Cardiac muscle cell (in vitro differentiated cells and primary cell): Measurements from ENCODE around the gene C5orf63. TPM values are rescaled to one million over a fixed set of nuclear protein-coding genes. Genes with fewer than 3 reads are reported as not detected.

Experiments used
- DNase-seq, 2 donors: peaks; one replicate each; pipeline versions ENCODE4 v3.0.0 to v3.0.0-alpha.2; 2010 to 2017; ENCODE audit warnings: low read depth in 1 of 2, low spot score in 1 of 2
- H3K27ac ChIP-seq: fragments of 200-600 bp; sonication (generic); 2 replicates; pipeline ENCODE4 v1.5.1; 2016
- H3K27me3 ChIP-seq: fragments of 200-600 bp; sonication (generic); 2 replicates; pipeline ENCODE4 v1.6.0; 2016; ENCODE audit warnings: control low read depth
- H3K36me3 ChIP-seq: fragments of 200-600 bp; sonication (generic); 2 replicates; pipeline ENCODE4 v1.5.1; 2016; ENCODE audit warnings: control low read depth
- H3K4me1 ChIP-seq: fragments of 200-600 bp; sonication (generic); 2 replicates; pipeline ENCODE4 v1.8.1; 2017; ENCODE audit warnings: low read depth, mild to moderate bottlenecking, mixed run types
- H3K4me3 ChIP-seq: fragments of 200-600 bp; sonication (generic); 2 replicates; pipeline ENCODE4 v1.5.1; 2016; ENCODE audit warnings: mild to moderate bottlenecking
- H3K9me3 ChIP-seq: fragments of 200-600 bp; sonication (generic); 2 replicates; pipeline ENCODE4 v1.5.1; 2017; ENCODE audit warnings: low read depth, mild to moderate bottlenecking, control low read depth
- polyA plus RNA-seq: library from polyadenylated mRNA; unstranded; fragments of >200 nt; fragmentation: Nextera tagmentation; extraction: Ambion mirVana; gene quantifications from 2 replicates; pipeline ENCODE4 v1.2.1, GENCODE V29; 2016
- total RNA-seq: library from RNA; depleted of rRNA; stranded (reverse); fragments of >200 nt; gene quantifications from 2 replicates; pipeline ENCODE4 v1.2.3, GENCODE V29; 2016
- TF ChIP-seq, protein P1 (sequence below): IDR thresholded peaks from 2 replicates; pipeline ENCODE4 v1.5.1; 2012; ENCODE audit warnings: low read depth, mild to moderate bottlenecking, low read length

Gene C5orf63
- total and polyA plus RNA-seq, 2 experiments from 2014 or later = 0.06 to 1.6 TPM

DNA sequence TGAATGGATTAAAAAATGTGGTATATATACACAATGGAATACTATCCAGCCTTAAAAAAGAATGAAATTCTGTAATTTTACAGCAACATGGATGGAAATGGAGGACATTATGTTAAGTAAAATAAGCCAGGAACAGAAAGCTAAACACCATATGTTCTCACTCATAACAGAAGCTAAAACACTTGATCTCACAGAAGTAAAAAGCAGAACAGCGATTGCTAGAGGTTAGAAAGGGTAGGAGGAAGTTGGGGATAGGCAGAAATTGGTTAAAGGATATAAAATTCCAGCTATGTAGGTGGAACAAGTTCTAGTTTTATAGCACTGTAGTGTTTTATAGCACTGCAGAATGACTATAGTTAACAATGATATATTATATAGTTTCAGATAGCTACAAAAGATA lies 58.7 kb downstream of the C5orf63 start:
- DNase-seq = no peak
- Histone ChIP-seq H3K27me3 (no peaks in the 10 kb centered on the region), H3K36me3 (no peaks in the 10 kb centered on the region), H3K4me1 (peaks cover 6% of the 10 kb centered on the region), H3K27ac (no peak overlapping the region), H3K4me3 (no peak overlapping the region), H3K9me3 (no peaks in the 10 kb centered on the region)
- TF ChIP-seq, protein P1, sequence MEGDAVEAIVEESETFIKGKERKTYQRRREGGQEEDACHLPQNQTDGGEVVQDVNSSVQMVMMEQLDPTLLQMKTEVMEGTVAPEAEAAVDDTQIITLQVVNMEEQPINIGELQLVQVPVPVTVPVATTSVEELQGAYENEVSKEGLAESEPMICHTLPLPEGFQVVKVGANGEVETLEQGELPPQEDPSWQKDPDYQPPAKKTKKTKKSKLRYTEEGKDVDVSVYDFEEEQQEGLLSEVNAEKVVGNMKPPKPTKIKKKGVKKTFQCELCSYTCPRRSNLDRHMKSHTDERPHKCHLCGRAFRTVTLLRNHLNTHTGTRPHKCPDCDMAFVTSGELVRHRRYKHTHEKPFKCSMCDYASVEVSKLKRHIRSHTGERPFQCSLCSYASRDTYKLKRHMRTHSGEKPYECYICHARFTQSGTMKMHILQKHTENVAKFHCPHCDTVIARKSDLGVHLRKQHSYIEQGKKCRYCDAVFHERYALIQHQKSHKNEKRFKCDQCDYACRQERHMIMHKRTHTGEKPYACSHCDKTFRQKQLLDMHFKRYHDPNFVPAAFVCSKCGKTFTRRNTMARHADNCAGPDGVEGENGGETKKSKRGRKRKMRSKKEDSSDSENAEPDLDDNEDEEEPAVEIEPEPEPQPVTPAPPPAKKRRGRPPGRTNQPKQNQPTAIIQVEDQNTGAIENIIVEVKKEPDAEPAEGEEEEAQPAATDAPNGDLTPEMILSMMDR = no peak

DNA sequence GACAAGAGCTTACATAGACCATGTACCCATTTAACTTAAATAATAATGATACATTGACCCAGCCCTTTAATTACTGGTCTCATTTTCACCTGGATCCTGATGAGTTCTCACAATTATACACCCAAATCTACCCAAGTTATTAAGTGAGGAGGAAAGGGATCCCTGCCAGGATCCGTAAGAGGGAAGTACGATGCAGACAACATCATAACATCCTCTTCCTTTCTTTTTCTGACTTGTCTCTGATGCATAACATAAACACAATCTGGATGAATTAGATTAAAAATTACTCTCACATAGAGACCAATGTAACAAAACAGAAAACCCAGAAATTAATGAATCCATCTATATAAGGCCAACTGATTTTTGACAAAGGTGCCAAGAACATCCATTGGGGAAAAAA lies 59.9 kb downstream of the C5orf63 start:
- peaks cover 6% of the 10 kb centered on the region for H3K4me1 ChIP-seq
- H3K27ac ChIP-seq = no peak overlapping the region
- DNase-seq = no peak
- H3K4me3 ChIP-seq = no peak overlapping the region
- no peaks in the 10 kb centered on the region for H3K27me3 ChIP-seq
- H3K36me3 ChIP-seq = no peaks in the 10 kb centered on the region
- H3K9me3 ChIP-seq = no peaks in the 10 kb centered on the region
- TF ChIP-seq, protein P1 = no peak

DNA sequence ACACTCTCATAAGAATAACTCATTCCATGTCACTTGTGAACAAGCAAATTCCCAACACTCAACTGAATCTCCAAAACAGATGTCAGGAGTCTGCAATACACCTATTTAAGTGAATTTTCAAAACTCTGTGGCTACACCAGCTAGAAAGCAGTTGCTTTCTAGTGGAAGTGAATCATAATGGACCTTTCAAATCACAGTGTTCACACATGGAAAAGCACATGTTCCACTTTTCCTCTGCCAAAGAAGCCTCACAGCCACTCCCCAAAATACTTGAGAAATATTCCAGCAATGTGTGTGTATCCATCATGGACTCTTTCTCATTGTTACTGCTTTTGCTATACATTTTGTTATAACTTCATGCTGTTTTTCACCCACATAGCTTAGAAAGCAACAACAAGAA lies 60.4 kb downstream of the C5orf63 start:
- peak in 1 of 2 donors; percentile 71 for DNase-seq
- Histone ChIP-seq H3K4me3 (no peak overlapping the region), H3K36me3 (no peaks in the 10 kb centered on the region), H3K4me1 (peaks cover 6% of the 10 kb centered on the region), H3K27me3 (no peaks in the 10 kb centered on the region), H3K27ac (no peak overlapping the region), H3K9me3 (no peaks in the 10 kb centered on the region)
- TF ChIP-seq, protein P1 = no peak

DNA sequence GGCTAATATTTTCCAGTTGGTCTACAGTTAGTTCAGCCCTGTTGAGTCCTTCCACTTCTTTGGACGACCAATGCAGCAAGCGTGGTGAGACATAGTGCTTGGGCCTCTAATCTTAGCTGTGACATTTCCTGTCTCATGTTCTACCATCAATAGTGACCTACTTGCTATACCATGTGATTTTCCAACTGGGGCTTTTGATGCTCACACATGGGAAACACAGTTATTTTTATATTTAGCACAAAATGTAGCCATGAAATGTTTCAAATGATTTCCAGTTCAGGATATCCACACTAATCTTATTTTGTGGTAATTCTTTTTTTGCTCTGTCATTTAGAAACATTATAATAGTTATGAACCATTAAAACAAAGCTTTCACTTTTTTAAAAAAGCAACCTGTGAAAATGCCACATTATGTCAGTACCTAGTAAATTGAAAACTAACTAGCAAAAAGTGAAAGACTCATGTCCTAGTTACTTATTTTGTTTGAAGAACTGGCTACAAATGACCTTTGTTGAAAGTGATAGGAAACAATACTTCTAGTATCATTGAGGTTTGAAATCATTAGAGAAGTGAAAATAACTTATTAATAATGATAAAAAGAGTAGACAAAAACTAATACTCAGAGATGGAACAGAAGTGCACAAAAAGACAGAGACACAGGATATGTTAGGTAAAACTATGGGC lies 61.2 kb downstream of the C5orf63 start:
- no peaks in the 10 kb centered on the region for H3K36me3 ChIP-seq
- TF ChIP-seq, protein P1 = no peak
- H3K9me3 ChIP-seq = no peaks in the 10 kb centered on the region
- DNase-seq = no peak
- peaks cover 6% of the 10 kb centered on the region for H3K4me1 ChIP-seq
- no peak overlapping the region for H3K27ac ChIP-seq
- H3K4me3 ChIP-seq = no peak overlapping the region
- H3K27me3 ChIP-seq = no peaks in the 10 kb centered on the region

DNA sequence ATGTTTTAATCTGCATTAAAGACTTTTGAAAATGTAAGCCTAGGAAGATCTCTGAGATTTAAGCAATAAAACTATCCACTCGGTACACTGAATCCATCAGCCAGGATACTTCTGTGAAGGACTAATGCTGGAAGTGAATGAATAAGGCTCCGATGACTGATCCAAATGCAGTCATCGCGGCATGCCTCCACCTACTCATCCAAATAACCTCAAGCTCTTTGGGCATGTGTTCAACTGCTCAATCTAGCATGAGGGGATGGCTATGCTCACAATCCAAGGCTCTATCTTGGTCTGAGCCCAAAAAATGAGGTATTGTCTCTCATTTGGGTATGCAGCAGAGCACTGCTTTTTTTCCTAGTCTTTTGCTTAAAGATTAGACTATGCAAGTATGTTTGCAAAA lies 62.1 kb downstream of the C5orf63 start:
- Histone ChIP-seq H3K27me3 (no peaks in the 10 kb centered on the region), H3K9me3 (no peaks in the 10 kb centered on the region), H3K4me1 (peaks cover 6% of the 10 kb centered on the region), H3K36me3 (no peaks in the 10 kb centered on the region), H3K4me3 (no peak overlapping the region), H3K27ac (no peak overlapping the region)
- TF ChIP-seq, protein P1 = no peak
- DNase-seq = peak in 1 of 2 donors; percentile 73
